Left hindlimb (tissue), 1 donor: ENCODE results near the gene SPATA24.
A peak's percentile ranks its signal among the peaks of the same experiment; 100 is the strongest.
"Not testable (repeated sequence)": the region's sequence is repeated elsewhere in the genome, so short reads cannot be mapped to it uniquely, and the experiment has no call there.

Source experiments
- DNase-seq: peaks from one replicate; pipeline ENCODE4 v3.0.0-alpha.2; 2018

The SPATA24 gene

DNA sequence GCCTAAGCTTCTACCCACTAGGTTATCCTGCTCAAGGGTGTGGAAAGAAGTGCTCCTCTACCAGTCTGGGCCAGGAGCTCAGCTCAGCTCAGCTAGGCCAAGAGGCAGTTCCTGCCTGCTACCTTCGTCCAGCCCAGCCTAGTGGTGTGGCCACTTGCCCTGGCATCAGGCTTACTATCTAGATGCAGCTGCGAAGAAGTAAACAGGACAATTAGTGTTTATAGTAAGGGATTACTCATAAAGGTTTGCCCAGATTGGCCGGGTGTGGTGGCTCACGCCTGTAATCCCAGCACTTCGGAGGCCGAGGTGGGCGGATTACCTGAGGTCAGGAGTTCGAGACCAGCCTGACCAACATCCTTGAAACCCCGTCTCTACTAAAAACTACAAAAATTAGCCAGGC, 12.8 kb upstream of the SPATA24 start:
- DNase-seq: no peak

DNA sequence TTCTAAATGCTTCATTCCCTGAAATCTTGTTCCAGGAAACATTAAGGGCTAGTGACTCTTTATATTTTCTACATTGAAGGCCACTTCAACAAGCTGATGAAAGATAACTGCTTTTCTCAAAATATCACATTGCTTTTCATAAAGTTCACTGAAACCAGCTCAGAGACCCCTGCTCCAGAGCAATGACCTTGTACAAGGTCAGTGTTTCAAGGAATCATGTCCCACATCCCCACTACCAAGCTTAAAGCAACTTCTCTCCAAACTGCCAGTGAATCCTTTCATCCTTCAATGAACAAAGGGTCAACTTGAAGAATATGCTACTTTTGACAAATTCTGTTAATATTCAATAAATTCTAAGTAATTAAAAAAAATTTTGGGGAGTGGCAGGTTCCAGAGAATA, 12.0 kb upstream of the SPATA24 start:
- no peak for DNase-seq

GRCh38 chr5:139415221-139415861, 11.5 kb upstream of the SPATA24 start:
- DNase-seq: no peak

DNA sequence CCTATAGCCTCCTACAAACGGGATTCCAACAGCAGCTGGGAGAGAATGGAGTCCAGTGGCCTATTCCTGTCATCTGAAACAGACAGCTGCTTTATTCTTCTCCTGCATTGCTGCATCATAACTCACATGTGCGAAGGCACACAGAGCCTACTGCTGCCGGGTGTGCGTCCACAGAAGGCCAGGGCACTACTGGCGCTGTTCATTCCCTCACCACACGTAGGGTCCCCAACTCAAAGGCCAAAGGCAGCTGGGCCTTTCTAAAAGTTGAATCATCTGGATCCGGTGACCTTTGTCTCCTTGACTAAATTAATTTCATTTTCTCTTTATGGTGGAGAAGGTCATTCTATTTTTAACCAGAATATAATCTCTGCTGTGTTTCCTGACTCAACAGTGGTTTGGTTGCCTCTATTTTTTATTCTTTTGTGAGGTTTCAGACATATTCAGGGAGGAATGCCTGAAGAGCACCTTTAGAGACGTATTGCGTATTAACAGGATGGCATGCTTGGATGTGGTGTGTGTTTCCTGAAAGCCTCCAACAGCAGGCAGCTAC, 10.8 kb upstream of the SPATA24 start:
- peak; percentile 57 for DNase-seq

DNA sequence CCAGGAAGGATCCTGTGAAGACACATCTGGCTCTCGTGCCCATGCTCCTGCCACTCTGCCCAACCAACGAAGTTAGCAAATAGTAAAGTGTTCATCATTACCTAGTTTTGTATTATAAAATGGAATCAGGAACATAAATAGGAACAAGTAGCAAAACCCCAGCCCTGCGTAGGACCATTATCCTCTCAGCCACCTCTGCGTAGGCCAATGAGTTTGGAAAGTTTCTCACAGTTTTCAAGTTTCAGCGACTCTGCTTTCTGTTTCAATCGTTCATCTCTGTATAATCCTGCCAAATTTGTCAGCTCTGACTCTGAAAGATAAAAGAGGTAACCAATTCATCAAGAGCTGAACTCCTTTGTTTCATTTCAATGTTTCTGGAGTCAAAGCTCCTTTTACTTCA, 10.1 kb upstream of the SPATA24 start:
- no peak for DNase-seq

DNA sequence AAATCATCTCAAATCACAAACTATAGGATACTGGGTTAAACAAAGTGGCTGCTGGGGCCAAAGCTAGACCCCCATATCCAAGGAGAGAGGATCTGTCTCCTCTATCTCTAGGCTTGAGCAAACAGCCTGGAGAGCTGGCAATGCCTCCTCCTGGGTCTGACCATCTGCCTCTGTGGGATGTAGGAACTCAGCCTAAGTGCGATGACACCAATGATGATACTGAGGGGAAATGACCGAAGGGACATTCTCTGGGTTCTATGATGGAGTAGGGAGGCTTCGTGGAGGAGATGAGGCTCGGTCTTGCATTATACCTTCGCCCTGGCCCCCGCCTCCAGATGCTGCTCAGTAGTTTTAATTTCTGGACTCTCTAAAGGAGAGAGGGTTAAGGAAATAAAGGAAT, 9.3 kb upstream of the SPATA24 start:
- DNase-seq: no peak

GRCh38 chr5:139410993-139411828, 7.3 kb upstream of the SPATA24 start:
- DNase-seq: no peak

DNA sequence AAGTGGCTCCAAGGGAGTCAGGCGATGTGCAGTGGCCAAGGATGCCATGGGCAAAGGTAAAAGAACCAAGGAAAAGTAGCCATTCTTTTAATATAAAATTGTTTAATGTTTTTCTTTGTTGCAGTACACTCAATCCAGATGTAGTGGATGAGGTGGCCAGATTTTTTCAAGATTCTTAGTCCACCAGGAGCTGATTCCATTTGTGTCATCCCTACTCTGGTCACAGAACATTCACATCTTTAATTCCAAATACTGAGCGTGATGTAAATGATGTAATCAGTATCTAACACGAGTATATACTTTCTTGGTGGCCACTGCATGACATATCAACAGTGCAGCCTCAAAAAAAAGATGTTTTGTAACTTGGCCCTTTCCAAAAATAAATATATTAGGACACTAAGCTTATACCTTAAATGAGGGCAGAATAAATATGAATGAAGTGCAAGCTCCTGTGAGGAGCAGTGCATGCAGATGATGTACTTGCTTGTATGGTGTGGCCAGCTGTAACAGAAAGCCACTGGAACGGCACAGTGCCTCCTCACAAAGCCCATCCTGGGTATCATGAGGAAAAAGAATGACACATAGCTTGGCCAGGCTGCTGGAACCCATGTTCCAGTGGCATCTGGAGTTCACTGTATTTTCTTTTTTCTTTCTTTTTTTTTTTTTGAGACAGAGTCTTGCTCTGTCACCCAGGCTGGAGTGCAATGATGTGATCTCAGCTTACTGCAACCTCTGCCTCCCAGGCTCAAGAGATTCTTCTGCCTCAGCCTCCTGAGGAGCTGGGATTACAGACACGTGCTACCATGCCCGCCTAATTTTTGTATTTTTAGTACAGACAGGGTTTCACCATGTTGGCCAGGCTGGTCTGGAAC, 6.5 kb upstream of the SPATA24 start:
- no peak for DNase-seq

GRCh38 chr5:139409116-139409515, 5.2 kb upstream of the SPATA24 start:
- DNase-seq: not testable (repeated sequence)

DNA sequence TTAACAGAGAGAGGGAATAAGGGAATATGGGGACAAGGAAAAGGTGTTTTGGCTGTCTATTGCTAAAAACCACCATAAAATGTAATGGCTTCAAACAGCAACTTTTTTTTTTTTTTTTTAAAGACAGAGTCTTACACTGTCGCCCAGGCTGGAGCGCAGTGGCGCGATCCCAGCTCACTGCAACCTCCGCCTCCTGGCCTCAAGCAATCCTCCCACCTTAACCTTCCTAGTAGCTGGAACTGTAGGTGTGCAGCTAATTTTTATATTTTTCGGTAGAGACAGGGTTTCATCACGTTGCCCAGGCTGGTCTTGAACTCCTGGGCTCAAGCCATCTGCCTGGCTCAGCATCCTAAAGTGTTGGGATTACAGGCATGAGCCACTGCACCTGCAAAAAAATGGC, 4.3 kb upstream of the SPATA24 start:
- DNase-seq: no peak

- no peak for DNase-seq
These were observed 3.6 kb upstream of the SPATA24 start for GRCh38 chr5:139407517-139407916.

DNA sequence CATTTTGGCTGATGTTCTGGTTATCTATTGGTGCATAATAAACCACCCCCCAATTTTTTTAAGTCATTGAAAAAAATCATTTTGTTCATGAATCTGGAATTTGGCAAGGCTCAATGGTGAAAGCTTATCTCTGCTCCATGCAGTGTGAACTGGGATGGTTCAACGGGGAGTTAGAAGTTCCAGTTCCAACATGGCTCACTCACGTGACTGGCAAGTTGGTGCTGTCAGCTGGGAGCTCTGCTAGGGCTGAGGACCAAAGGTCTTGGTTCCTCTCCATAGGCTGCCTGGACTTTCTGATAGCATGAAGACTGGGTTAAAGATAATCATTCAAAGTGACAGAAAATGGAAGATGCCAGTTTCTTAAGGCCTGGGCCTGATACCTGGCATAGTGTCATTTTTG, 3.1 kb upstream of the SPATA24 start:
- no peak for DNase-seq

DNA sequence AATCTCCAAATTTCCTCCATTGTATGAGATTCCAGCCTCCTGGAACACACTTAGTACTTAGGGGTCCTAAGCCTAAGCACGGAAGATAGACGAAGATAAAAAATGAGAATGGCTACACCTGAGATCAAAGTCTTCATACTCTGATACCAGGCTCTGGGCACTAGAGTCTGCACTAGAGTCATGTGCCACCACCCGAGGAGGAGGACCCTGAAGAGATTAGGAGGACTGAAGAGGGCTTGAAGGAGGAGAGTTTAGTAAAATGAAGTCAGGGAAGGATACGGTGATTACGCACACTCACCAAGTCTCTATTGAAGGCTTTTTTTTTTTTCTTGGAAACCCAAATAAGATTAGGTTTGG, 573 bp upstream of the SPATA24 start:
- no peak for DNase-seq

- no peak for DNase-seq
These were observed 487 bp downstream of the SPATA24 start for GRCh38 chr5:139403418-139403786.

- no peak for DNase-seq
These were observed 1.2 kb downstream of the SPATA24 start for GRCh38 chr5:139402561-139403158.

- no peak for DNase-seq
These were observed 2.3 kb downstream of the SPATA24 start for GRCh38 chr5:139401546-139401945.

DNA sequence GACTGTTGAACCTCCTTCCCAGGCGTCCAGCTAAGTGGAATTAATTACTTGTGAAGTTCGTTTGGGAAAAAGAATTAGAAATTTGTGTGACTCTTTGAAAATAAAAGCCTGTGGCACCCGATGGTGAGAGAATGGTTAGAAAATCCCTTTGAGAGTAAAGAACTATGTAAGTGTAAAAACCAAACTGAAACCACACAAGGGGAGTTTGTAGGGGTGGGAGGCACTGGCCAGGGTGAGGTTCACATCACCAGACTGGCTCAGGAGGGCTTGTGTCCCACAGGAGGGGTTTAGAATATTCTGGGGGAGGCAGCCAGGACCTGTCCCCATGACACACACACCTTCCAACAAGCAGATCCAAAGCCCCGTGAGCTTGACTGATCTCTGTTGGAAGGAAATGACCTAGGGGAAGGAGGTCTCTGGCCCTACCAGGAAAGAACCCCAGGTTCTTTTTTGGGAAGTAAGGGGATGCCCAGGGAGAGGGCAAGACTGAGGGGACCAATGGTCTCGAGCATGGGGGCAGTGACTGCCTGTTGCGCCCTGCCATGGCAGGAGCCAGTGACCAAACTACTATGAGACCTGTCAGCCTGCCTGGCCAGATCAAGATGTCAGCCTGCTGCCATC, 4.3 kb downstream of the SPATA24 start:
- no peak for DNase-seq

- DNase-seq: no peak
These were observed 6.0 kb downstream of the SPATA24 start for GRCh38 chr5:139397921-139398320.

GRCh38 chr5:139396691-139397090, 7.2 kb downstream of the SPATA24 start:
- no peak for DNase-seq

DNA sequence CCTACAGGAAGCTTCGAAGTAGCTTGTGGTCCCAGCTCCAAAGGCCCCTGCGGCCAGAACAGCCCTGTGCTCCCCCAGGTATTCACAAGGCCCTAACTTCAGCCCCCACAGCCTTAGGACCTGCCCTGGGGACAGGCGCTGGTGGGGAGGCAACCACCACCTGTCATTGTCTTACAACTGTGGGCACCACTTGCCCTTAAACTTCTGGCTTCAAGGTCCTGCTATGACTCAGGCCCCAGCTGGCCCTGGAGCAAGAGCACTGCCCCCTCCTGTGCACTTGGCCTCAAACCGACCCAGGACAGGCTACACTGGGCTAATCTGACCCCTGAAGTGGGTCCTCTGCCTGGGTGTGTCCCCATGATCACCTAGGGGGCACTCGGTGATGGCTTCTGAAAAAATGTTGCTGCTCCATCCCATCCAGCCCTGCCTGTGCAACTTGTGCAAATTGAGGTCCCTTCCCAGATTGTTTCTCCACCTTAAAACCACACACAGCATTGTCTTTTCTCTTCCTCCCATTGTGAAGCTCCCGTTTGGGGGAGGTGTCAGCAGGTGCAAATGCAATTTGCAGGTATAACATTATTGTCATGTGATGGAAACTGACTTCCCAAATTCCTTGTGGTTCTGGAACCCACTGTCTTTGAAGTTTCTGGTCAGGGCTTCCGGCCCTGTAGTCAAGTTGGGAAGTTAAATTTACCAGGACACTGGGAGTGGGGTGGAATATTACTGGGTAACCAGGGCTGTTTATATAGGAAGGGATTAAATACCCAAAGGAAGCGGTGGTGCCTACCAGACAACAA, 7.8 kb downstream of the SPATA24 start:
- DNase-seq: no peak
